GM19035 (cell line): Measurements from ENCODE around the gene TRIM43.
"Not testable (repeated sequence)": the region's sequence is repeated elsewhere in the genome, so short reads cannot be mapped to it uniquely, and the experiment has no call there.

Experiments
- ATAC-seq: cut with Tn5 transposase; IDR thresholded peaks from one replicate; pipeline ENCODE4 v1.9.1; 2021; ENCODE audit not compliant: unreplicated experiment

The TRIM43 gene

GRCh38 chr2:95640515-95641288 is 48.9 kb downstream of the TRIM43 start:
- not testable (repeated sequence) for ATAC-seq

GRCh38 chr2:95641289-95641575 is 49.4 kb downstream of the TRIM43 start:
- ATAC-seq = not testable (repeated sequence)

- not testable (repeated sequence) for ATAC-seq
Observed at GRCh38 chr2:95641787-95642186, 50.0 kb downstream of the TRIM43 start.

GRCh38 chr2:95642360-95642759 is 50.6 kb downstream of the TRIM43 start:
- ATAC-seq = not testable (repeated sequence)

- not testable (repeated sequence) for ATAC-seq
Observed at GRCh38 chr2:95642951-95643350, 51.1 kb downstream of the TRIM43 start.

GRCh38 chr2:95645312-95645711 is 53.5 kb downstream of the TRIM43 start:
- ATAC-seq = not testable (repeated sequence)

GRCh38 chr2:95646274-95646994 is 54.6 kb downstream of the TRIM43 start:
- ATAC-seq = not testable (repeated sequence)

GRCh38 chr2:95648894-95649544 is 57.2 kb downstream of the TRIM43 start:
- ATAC-seq = not testable (repeated sequence)
